NCI-H2196 (cell line): Measurements from ENCODE around the gene CACFD1.
A peak's percentile ranks its signal among the peaks of the same experiment; 100 is the strongest.

ENCODE experiments used
- DNase-seq: peaks from one replicate; lab custom pipeline; 2025; ENCODE audit not compliant: unreplicated experiment; lab: John Stamatoyannopoulos, UW

Gene CACFD1

GRCh38 chr9:133515615-133516255, 56.0 kb downstream of the CACFD1 start:
- no peak for DNase-seq

DNA sequence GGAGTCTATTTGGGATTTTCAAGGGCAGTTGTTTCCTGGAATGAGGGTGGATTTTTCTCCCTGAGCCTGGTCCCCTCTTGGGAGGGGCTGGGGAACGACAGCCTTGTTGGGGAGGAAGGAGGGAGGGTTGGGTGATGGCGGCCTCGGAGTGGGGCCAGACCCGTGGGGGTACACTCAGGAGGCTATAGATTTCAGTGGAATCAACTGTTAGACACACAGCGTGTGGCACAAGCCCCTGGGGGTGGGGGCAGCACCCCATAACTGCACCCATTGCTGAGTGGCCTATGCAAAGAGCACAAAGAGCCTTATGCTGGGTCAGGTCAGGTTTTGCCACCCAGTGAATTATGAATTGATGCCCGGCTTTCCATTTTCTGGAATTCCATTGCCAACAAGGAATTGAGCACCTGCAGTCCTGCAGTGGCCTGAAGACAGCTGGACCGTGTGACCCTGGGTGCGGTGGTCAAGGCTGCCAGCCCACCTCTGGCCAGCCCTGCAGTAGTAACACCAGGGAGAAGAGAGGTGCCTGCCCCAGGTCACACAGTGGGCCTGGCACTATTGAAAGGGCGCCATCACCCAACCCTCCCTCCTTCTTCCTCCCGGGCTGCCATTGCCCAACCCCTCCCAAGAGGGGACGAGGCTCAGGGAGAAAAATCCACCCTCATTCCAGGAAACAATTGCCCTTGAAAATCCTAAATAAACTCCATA, 56.6 kb downstream of the CACFD1 start:
- DNase-seq, result no peak

DNA sequence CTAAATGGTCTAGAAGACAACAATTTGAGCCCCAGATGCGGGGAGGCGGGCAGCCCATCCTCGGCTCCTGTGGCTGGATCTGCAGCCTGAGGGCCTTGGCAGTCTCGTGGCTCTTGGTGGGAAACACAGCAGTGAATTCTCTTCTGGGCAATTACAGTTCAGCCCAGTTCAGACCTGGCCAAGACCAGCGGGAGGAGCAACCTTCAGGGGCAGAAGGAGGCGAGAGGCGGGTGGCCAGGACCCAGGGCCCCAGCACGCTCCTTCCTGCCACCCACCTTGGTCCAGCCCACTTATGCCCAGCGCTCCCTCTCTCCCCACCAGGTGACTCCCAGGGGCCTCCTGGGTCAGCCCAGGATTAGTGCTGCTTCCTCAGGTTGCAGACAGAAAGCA, 57.2 kb downstream of the CACFD1 start:
- DNase-seq, result no peak

DNA sequence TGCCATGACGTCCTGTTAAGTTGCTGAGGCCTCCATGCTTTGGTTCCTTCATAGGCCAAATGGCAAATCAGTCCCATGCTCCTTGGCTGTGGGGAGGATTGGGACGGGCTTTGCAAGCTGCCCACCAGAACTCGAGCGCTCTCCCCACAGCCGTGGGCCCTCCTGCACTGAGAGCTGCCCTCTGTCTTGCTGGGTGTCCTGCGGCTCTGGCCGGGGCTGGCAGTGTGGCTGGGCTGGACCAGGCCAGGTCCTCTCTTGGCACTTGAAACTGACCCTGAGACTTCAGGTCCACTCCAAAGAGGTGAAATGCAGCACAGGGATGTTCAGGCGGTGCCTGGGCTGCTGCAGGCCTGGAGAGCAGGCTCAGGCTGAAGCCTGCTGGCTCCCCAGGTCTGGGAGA, 57.9 kb downstream of the CACFD1 start:
- DNase-seq, result no peak

DNA sequence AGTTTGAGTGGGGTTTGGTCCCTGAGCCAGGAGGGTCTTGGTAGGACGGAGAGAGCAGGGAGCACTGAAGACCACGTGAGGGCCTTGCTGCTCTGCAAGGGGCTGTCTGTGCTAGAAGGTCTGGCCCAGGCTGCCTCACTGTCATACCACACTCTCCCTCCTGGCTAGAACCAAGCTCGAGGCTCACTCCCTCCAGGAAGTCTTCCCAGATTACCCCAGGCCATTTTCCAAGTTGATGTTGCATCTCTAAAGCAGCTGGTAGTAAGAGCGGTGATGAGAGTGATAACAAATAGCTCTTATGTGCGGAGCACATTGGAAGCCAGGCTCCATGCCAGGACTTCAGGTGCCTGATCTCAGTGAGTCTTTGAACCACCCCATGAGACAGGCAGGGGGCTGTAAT, 58.4 kb downstream of the CACFD1 start:
- DNase-seq, result peak; percentile 29

- DNase-seq, result no peak
Observed at GRCh38 chr9:133518706-133519449, 59.1 kb downstream of the CACFD1 start.

GRCh38 chr9:133519693-133520092, 59.9 kb downstream of the CACFD1 start:
- no peak for DNase-seq

GRCh38 chr9:133520121-133520835, 60.5 kb downstream of the CACFD1 start:
- DNase-seq, result no peak
